Glutamatergic neuron (in vitro differentiated cells): ENCODE measurements around the gene UBXN1. TPM values are rescaled to one million over a fixed set of nuclear protein-coding genes. Genes with fewer than 3 reads are reported as not detected.
A peak's percentile ranks its signal among the peaks of the same experiment; 100 is the strongest.
"Not testable (repeated sequence)": the region's sequence is repeated elsewhere in the genome, so short reads cannot be mapped to it uniquely, and the experiment has no call there.

Experiments
- DNase-seq: peaks from one replicate; pipeline ENCODE4 v3.0.0; 2022
- H3K27ac Mint-ChIP-seq: one replicate; pipeline ENCODE4 v1.8.0; 2020; ENCODE audit warnings: mild to moderate bottlenecking, mixed read lengths, inconsistent platforms; ENCODE audit not compliant: unreplicated experiment
- H3K27me3 Mint-ChIP-seq: one replicate; pipeline ENCODE4 v1.8.0; 2020; ENCODE audit warnings: mild to moderate bottlenecking, moderate library complexity, mixed read lengths, inconsistent platforms; ENCODE audit not compliant: unreplicated experiment
- H3K36me3 Mint-ChIP-seq: one replicate; pipeline ENCODE4 v1.8.0; 2020; ENCODE audit warnings: mild to moderate bottlenecking, mixed read lengths, inconsistent platforms; ENCODE audit not compliant: unreplicated experiment
- H3K4me1 Mint-ChIP-seq: one replicate; pipeline ENCODE4 v1.8.0; 2020; ENCODE audit warnings: mild to moderate bottlenecking, low read depth, mixed read lengths, inconsistent platforms; ENCODE audit not compliant: unreplicated experiment
- H3K4me3 Mint-ChIP-seq: one replicate; pipeline ENCODE4 v1.8.0; 2020; ENCODE audit warnings: mild to moderate bottlenecking, mixed read lengths, inconsistent platforms; ENCODE audit not compliant: unreplicated experiment
- H3K9me3 Mint-ChIP-seq: one replicate; pipeline ENCODE4 v1.8.0; 2020; ENCODE audit warnings: mild to moderate bottlenecking, moderate library complexity, mixed read lengths, inconsistent platforms; ENCODE audit not compliant: unreplicated experiment
- CTCF ChIP-seq: fragments of 200-600 bp; sonication (generic); IDR thresholded peaks from one replicate; pipeline ENCODE4 v1.5.0; 2021; ENCODE audit not compliant: partially characterized antibody, unreplicated experiment
- total RNA-seq: library from RNA; stranded (reverse); fragmentation: NEBNext Ultra II Directional; extraction: Animal tissue kit (Norgen Biotek cat#: 25700); gene quantifications from one replicate; pipeline ENCODE4 v1.2.1, GENCODE V29; 2021; ENCODE audit not compliant: unreplicated experiment

UBXN1 gene
- total RNA-seq, 1 donor from 2014 or later = 146 TPM

GRCh38 chr11:62677714-62678113 is 1.2 kb downstream of the UBXN1 start:
- Mint-ChIP-seq H3K27me3 (peaks cover 2% of the 10 kb centered on the region), H3K27ac (peak overlapping the region; percentile 93)
- DNase-seq = no peak

GRCh38 chr11:62677156-62677555 is 1.7 kb downstream of the UBXN1 start:
- peaks cover 6% of the 10 kb centered on the region for H3K36me3 Mint-ChIP-seq
- TF ChIP-seq CTCF = no peak
- no peak for DNase-seq
- peaks cover 20% of the 10 kb centered on the region for H3K4me1 Mint-ChIP-seq
- peaks cover 6% of the 10 kb centered on the region for H3K9me3 Mint-ChIP-seq
- peaks cover 2% of the 10 kb centered on the region for H3K27me3 Mint-ChIP-seq
- peak overlapping the region; percentile 4 for H3K27ac Mint-ChIP-seq
- H3K4me3 Mint-ChIP-seq = peak overlapping the region; percentile 75

More at GRCh38 chr11:62677714-62678113, 1.2 kb downstream of the UBXN1 start:
- Mint-ChIP-seq H3K36me3 (peaks cover 6% of the 10 kb centered on the region), H3K9me3 (peaks cover 6% of the 10 kb centered on the region), H3K4me3 (peak overlapping the region; percentile 93), H3K4me1 (peaks cover 20% of the 10 kb centered on the region)
- no peak for TF ChIP-seq CTCF

- H3K27me3 Mint-ChIP-seq = peaks cover 2% of the 10 kb centered on the region
- peak overlapping the region; percentile 4 for H3K27ac Mint-ChIP-seq
- peaks cover 6% of the 10 kb centered on the region for H3K36me3 Mint-ChIP-seq
- peaks cover 6% of the 10 kb centered on the region for H3K9me3 Mint-ChIP-seq
- no peak for DNase-seq
- no peak for TF ChIP-seq CTCF
- peak overlapping the region; percentile 75 for H3K4me3 Mint-ChIP-seq
- H3K4me1 Mint-ChIP-seq = peaks cover 20% of the 10 kb centered on the region
Measured at GRCh38 chr11:62676698-62677097, 2.2 kb downstream of the UBXN1 start.

GRCh38 chr11:62675415-62675814 is 3.5 kb downstream of the UBXN1 start:
- not testable (repeated sequence) for H3K9me3 Mint-ChIP-seq, H3K27me3 Mint-ChIP-seq, H3K27ac Mint-ChIP-seq, H3K4me3 Mint-ChIP-seq, DNase-seq, H3K36me3 Mint-ChIP-seq
- peaks cover 18% of the 10 kb centered on the region for H3K4me1 Mint-ChIP-seq

GRCh38 chr11:62673196-62673525 is 5.7 kb downstream of the UBXN1 start:
- DNase-seq = no peak
- H3K27ac Mint-ChIP-seq = no peak overlapping the region
- H3K36me3 Mint-ChIP-seq = peaks cover 4% of the 10 kb centered on the region
- H3K9me3 Mint-ChIP-seq = peaks cover 3% of the 10 kb centered on the region
- peaks cover 7% of the 10 kb centered on the region for H3K27me3 Mint-ChIP-seq
- H3K4me3 Mint-ChIP-seq = peak overlapping the region; percentile 97
- TF ChIP-seq CTCF = no peak
- H3K4me1 Mint-ChIP-seq = peaks cover 17% of the 10 kb centered on the region
